AG10803 (cell line): ENCODE results near the gene BRD4.

Source experiments
- DNase-seq: peaks from one replicate; pipeline ENCODE4 v3.0.0; 2010; ENCODE audit warnings: low read depth
- H3K4me3 ChIP-seq: 2 replicates; pipeline ENCODE4 v1.5.1; 2011; ENCODE audit warnings: mild to moderate bottlenecking, low read length, control low read depth
- CTCF ChIP-seq: conservative IDR thresholded peaks from 2 replicates; pipeline ENCODE4 v1.5.1; 2011; ENCODE audit warnings: mild to moderate bottlenecking, low read length, control low read depth, inconsistent platforms

Gene BRD4

GRCh38 chr19:15287496-15287895 lies 44.8 kb downstream of the BRD4 start:
- DNase-seq, result no peak
- H3K4me3 ChIP-seq, result no peak overlapping the region
- TF ChIP-seq CTCF, result no peak

- H3K4me3 ChIP-seq, result no peak overlapping the region
- TF ChIP-seq CTCF, result no peak
- DNase-seq, result no peak
These were observed 45.5 kb downstream of the BRD4 start for GRCh38 chr19:15286688-15287365.

GRCh38 chr19:15285896-15286591 lies 46.3 kb downstream of the BRD4 start:
- no peak for TF ChIP-seq CTCF
- H3K4me3 ChIP-seq, result no peak overlapping the region
- DNase-seq, result no peak

- no peak for TF ChIP-seq CTCF
- H3K4me3 ChIP-seq, result no peak overlapping the region
- DNase-seq, result no peak
These were observed 47.4 kb downstream of the BRD4 start for GRCh38 chr19:15284896-15285295.

- no peak for DNase-seq
- H3K4me3 ChIP-seq, result no peak overlapping the region
- no peak for TF ChIP-seq CTCF
These were observed 48.2 kb downstream of the BRD4 start for GRCh38 chr19:15284091-15284490.

- peak; percentile 92 for DNase-seq
- TF ChIP-seq CTCF, result no peak
- no peak overlapping the region for H3K4me3 ChIP-seq
These were observed 49.0 kb downstream of the BRD4 start for GRCh38 chr19:15283141-15283883.
